Measurements from ENCODE around the gene LZTFL1.

Gene LZTFL1

DNA sequence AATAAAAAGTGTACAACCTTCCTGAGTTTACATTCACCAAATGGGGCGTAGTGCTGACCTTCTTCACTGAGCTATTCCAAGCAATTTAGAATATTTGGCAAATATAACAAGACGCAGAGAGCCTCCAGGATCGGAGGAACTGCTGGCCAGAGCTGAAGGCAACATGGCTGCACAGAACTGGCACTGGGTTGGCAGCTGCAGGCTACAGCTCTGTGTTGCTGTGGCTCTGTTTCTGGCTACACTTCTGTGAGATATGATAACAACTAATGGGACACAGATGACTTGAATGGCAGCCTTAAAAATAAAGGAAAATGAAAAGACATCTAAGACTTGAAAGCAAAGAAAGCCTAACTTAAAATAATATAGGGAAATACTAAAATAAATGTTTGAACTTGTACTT, 34.8 kb downstream of the LZTFL1 start:
- DNase-seq = no peak

DNA sequence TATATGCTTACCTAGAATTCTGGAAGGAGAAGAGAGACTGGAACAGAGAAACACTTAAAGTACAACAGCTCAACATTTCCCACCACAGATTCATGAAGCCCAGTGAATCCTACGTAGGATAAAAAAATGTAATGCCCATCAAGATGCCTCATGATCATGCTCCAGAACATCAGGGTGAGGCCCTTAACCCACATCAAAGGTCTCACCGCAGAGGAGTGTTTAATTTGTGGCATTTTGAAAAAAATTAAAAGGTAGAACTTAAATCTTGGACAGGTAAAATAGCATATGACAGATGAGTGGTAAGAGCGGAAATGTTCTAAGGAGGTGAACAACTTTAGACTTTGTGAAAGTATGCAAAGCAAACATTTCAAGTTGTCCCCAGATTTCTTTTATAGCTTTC, 35.8 kb downstream of the LZTFL1 start:
- no peak for DNase-seq

DNA sequence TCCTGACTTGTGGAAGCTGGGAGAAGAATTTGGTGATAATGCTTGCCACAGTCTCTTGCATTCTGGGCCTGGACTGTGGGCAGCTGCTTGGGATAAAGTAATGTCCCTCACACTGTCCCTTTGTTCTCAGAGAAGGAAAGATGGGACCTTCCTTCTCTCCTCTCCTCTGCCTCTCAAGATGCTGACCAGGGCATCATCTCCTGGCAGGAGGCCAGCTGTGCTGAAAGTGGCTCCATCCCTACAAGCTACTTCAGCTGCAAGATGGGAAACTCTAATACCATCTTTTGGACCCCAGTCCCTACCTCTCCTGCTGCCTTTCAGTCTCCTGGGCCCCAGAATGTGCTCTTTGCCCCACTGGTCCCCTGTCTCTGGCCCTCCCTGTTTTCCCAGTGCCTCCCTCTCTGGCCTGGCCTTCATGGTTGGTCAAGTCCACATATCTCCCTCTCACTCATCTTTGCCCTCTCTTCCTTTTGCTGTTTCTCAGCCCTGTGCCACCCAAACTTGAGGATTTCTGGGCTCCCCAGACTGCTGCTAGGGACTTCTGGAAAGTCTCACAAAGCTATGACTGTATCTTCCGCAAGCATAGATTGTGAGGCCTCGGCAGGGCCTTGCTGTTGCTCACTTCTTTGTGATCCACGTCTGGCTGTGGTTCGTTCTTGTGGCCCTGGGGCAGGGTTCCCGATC, 38.5 kb downstream of the LZTFL1 start:
- no peak for DNase-seq

DNA sequence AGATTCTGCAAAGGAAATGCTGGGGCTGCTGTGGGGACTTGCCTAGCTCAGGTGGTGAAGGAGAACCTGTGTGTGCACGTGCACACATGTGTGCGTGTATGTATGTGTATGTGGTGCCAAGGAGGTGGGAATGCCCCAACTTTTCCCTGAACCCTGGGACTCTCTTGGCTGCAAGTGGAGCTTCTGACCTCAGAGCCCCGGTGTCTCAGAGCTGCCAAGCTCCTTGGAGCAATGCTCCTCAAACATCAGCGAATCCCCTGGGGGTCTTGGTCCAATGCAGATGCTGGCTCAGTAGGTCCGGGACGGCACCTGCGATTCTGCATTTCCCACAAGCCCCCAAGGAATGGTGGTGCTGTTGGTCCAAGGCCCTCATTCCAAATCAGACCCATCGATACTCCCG, 39.8 kb downstream of the LZTFL1 start:
- DNase-seq = no peak

DNA sequence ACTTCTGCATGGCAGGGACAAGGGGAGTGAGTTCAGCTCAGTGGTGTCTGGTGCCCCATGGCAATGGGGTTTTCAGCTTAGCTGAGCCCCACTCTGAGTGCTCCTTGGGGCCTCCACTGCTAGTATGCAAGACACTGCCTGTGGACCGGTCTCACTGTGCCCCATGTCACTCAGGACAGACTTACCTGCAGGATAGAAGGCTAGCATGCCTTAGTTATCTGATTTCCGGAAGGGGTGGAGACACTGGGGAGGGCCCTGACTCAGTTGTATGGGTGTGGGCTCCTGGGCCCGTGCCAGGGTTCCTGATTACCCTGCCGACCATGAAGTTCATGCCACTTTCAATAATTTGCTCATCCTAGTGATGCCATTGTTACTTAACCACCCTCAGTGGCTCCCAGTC, 41.3 kb downstream of the LZTFL1 start:
- no peak for DNase-seq

DNA sequence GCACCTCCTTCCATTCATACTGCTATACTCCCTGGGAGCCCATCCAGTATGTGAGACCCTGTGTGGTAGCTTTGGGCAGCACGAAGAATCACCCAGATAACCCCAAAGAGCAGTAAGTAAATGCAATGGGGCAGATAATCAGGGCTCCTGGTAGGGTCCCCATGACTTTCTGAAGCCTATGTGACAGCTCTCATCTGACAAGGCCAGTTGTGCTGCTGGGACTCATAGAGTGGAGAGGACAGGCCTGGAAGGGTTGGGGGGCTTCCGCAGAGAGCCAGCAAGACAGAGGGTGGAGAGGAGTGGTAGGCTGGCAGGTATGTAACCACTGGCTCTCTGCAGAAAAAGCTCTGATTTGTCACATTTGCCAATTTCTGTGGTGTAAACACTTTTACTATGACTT, 42.3 kb downstream of the LZTFL1 start:
- DNase-seq = no peak

DNA sequence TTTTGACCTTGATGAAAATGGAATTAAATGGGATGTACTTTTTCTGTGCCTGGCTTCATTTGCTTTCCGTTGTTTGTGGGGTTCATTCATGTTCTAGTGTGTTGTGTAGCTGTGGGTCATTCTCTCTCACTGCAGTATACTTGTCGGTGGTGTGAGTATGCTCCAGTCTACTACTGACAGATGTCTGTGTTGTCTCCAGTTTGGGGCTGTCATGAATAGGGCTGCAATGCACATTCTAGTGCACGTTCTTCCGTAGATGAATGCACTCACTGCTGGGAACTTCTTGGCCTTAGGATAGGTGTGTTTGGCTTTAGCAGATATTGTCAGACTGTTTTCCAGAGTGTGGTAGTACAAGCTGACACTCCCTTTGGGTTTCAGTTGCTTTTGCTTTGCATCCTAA, 43.9 kb downstream of the LZTFL1 start:
- DNase-seq = no peak

DNA sequence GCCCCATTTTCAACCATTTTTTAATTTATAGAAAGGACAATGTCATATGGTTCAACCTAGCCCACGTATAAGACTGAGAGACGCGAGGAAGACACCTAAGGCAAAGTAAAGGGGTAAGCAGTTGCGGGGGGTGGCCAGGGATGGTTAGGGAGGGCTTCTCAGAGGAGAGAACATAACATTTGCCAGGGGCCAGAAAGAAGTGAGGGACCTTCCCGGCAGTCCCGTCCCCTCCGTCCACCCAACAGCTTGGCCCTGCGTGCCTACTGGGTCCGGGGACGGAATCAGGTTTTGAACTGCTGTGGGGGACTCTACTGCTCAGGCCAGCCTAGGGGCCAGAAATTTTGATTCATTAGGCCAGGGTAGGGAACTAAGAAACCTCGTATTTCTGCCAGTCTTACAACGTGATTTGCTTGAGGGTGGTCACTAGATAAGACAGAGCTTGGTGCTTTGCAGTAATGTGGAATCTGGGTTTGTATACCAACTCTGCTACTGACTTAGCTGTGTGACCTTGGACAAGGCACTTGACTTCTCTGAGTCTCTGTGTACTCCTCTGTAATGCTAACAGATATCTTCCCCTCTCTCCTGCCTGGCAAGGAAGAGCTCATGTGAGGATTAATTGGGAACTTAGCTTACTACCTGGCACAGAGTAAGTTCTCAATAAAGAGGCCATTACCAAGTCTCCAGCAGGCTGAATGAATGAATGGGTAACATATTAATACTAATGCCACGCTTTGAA, 44.8 kb downstream of the LZTFL1 start:
- DNase-seq = no peak

DNA sequence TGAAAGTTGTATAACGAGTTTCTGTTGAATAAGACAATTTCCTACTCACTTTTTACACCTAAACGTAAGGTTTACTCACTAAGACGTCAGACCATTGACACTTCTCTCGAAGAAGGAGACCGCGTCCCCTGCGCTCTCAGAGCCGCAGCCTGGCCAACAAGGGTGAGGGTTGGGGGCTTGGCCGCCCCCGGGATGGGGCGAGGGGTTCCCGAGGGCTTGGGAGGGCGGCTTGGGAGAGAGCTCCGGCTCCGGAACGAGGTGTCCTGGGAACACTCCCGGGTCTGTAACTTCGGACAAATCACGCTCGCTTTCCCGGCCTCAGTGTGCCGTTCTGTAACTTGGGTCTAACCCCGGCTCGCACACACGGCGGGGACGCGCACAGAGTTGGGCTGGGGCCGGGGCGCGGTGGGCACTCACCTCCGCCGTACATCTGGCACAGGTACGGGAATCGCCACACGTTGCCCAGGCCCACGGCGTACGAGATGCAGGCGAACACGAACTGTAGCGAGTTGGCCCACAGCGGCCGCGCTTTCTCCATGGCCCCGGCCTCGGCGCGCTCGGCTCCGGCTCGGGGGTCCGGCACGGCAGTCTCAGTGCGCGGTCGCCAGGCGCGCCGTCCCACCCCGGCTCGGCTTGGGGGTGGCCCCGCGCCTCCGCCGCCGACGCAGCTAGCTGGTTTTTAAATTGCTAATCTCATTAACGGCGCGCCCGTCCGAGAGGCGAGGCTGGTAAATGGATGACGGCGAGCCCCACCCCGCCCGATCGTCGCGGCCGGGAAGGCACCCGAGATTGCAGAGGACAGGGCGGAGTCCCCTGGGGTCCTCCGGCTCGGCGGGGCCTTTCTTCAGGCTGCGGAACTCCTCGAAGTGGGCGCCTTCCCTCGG, 45.8 kb downstream of the LZTFL1 start, which contains the start of gene SLC6A20:
SLC6A20 (minus strand) TSS at position 655 of the 884 bp plus-strand sequence; CDS start at position 538, 117 bp downstream.
- DNase-seq = peak; percentile 34

DNA sequence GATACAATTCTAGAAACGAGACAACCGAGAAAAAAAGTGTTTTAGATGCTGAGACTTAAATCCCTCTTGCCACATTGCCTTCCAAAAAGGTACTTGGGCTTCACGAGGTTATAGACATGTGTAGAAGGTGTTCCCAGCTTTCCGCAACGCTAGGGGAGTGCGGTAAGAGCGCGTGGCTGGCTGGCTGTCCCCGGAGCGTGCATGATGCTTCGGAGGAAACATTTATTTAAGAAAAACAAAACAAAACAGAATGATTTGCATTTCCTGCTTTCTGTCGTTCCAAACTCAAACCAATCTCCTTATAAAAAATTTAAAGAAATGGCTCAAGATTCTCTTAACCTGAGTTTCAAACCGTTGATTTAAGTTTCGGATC, 46.4 kb downstream of the LZTFL1 start:
- DNase-seq = no peak

DNA sequence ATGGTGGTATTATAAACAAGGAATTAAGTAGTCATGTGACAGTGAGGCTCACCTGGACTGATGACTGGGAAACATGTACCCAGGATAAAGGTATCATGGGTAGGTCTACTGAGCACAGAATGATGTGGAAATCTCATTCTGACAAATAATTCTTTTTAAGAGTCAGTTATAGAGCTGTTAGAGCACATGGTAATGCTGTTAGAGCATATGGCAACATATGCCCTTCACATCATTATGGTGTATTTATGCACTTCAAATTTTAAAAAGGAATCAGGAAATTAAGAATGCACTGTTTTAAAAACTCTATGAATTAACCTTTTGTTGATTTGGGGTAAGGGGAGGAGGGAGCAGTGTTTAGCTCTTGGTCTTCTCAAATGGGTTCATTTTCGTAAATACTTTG, 47.3 kb downstream of the LZTFL1 start:
- no peak for DNase-seq

DNA sequence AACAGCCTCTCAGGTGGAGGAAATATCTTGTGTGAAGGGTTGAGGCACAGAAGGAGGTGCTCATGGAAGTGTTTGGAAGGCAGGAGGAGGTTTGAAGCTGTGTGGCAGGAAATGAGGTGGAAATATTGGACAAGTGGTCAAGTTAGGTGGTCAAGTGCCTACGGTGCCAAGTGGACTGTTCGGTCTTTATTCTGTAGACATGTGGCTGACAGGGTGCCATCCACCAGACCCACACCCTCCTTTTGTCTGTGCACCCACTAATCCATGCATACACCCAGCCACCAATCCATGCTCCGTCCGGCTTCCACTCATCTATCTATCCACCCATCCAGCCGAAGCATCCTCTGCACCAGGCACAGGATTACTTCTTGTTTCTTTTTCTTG, 47.8 kb downstream of the LZTFL1 start:
- no peak for DNase-seq

DNA sequence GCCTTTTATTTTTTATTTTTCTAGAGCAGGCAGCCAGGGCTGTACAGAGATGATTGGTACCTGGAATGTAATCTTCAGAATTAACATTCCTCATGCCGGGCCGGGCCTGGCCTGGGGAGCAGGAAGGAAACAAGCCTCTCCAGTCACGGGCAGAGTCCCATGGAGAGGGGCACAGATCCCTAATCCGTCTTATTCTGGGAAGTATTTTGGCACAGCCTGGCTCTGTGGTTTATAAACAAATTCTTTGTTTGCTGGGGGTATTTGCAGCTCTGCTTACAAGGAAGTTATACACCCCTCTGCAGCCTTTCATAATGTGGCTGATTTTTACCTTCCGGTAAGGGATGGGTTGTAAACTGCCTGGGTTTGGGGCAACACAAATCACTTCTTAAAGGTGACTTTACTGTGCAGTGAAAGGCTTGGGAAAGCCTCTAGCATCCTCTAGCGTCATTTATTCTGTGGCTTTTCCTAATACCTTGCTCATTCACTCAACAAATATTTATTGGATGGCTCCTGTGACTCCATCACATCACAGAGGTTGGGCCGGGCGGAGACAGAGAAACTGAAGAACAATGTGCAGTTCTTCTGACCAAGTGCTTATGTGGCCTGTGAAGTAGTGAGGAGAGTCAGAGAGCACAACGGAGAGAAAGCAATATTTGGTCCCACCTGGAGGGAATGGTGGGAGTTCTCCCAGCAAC, 48.3 kb downstream of the LZTFL1 start:
- no peak for DNase-seq

DNA sequence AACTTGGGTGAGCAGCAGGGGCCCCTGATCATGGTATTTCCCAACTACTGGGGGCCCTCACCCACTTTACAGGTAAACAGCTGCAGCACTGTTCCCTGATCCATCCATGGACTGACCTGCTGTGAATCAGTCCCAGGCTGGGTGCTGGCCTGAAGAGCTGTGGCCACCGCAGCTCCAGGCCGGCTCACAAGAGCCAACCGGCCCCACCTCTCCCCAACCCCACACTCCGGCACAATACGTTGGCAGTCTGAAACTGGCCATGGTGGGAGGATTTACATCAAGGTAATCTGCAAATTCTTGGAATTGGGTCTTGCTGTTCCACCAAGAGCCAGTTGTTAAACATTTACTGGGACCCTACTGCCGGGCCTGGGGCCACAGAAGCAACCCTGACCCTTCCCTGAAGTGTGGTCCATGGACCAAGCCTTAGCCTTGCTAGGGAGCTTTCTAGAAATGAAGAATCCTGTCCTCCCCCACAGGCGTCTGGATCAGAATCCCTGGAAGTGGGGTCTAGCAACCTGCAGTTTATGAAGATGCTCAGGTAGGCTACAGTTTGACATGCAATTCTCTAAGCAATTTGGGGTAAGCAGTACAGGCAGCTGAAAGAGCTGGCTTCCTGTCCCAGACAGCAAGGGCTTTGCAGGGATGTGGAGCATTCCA, 49.3 kb downstream of the LZTFL1 start:
- no peak for DNase-seq

DNA sequence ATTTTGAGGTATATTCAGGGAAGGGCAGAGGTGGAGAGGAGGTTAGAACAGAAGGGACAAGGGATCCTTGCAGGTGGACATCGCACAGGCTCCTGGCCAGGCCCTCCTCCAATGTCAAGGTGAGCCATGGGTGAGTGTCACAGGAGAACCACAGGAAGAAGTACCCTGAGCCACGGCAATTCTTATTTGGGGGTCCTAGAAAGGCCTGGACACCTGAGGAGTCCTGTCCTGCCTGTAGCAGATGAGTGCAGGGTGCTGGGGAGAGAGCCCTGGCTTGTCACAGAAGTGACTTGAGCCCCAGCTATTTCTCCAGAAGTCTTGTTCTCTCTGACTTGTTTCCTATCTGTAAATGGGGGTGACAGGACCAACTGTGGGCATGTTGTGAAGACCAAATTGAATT, 49.9 kb downstream of the LZTFL1 start:
- DNase-seq = no peak

DNA sequence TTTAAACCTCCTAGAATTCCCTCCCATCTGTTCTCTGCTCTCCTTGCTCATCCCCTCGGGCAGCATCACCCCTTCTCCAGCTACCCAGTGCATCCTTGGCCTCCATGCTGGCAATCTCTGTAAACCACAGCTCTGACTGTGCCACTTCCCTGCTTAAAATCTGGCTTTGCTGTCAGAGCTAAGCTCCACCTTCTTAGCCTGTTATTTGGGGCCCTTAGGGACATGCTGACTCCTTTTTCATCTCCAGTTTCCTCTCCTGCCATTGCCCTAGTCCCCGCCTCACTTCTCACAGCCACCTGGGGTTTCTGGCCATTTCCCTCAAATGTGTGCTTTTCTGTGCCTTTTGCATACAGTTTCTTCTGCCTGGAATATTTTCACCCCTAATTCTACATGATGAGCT, 51.3 kb downstream of the LZTFL1 start:
- DNase-seq = no peak

DNA sequence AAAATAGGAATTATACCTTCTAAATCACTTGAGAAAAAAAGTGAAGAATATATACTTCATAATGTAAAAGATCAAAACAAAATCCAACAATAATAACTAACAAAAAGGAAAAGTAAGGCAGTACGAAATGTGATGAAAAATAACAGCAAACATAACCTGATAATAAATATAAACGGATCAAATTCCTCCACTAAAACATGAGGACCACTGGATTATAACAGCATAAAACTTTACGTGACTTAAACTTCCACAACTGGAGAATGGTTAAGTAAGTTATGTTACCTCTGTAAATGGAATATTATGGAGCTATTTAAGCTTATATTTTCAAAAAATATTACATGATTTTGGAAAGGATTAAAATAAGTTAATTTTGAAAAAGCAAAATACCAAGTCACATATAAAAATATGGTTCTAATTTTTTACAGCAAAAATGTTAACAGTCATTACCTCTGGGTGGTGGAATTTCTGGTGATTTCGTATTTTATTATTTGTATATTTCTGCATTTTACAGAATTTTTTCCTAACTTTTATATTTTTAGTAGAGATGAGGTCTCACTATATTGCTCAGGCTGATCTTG, 52.6 kb downstream of the LZTFL1 start:
- DNase-seq = no peak

DNA sequence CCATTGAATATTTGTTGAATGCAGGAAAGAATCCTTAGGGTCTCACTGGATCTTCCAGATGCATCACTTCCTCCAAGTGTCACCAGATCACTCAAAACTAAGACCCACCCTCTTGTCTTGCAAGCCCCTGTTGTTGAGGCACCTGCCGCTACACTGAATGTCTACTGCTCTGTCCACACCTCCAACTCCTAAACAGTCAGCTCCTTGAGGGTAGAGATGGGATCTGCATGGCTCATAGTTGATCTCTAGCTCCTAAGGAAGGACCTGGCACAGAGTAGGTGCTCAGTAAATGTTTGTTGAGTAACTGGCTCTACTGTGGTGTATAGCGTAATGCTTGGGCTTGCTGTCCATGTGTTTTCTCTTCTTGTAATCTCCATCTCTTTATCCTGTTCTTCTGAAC, 54.4 kb downstream of the LZTFL1 start:
- DNase-seq = no peak

DNA sequence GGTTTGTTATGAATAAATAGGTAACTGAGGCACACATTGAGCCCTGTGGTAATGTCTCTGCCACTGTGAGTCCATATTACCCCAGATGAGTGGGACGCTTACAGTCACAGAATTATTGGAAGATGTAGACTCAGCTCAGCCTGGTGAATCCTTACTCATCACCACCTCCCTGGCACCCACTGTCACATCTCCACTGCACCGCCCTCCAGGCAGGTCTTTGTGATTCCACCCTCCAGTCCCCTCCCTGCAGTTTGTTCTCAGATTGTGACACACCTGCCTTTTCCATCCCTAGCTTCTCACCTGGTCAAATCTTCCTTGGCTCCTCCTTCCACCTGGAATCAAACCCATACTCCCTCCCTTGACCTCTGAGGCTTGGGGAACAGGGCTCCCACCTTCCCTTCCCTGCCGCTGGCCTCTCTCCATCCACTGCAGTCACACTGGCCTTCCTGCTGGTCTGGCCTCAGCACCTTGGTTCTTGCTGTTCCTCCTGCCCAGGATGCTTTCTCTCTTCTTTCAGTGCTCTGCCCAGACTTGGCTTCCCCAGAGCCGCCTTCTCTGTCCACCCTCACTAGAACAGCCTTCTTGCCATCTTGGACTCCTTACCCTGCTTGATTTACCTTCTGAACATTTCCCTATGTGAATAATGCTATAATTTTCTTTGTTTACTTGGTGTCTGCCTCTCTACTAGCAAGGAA, 55.0 kb downstream of the LZTFL1 start:
- no peak for DNase-seq

DNA sequence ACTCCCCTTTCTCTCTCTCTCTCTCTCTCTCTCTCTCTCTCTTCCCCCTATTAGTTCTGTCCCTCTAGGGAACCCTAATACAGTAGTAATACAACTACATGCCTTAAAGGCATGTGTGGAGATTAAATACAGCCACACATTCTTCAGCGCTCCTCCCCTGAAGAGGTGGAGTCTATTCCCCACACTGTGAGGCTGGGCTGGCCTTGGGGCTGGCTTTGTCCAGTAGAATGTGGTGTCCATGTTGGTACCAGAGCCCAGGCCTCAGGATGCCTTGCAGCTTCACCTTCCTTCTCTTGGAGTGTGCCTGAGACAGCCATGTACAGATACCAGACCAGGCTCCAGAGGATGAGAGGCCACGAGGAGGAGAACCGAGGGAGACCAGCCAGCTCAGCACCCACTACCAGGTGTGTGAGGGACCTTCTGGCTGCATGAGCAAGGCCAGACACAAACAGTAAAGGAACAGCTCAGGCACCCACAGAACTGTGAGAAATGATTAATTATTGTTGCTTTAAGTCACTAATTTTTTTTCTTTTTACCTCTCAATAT, 56.2 kb downstream of the LZTFL1 start:
- DNase-seq = no peak

DNA sequence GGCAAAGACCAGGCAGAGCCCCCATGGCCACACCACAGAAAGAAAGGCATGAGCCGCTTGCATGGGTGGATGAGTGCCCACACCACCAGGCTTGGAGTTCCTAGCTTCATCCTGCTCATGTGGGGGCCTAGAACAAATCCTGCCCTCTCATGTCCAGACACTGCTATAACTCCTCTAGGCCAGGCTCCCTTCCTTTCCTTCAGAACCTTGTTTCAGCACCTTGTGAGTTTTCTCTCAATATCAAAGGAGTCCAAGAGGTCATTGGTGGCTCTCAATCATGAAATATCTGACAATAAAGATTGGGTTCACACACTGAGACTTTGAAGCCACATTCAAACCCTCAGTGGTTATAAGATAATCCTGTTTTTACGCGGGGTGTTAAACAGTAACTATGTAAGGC, 58.3 kb downstream of the LZTFL1 start:
- no peak for DNase-seq

Measured in stimulated activated CD8-positive, alpha-beta memory T cell treated with anti-CD3 and anti-CD28 coated beads, Interleukin-4, amount 100 ng/mL, for 48 hours (primary cell).